PFSK-1 (cell line): ENCODE results near the gene ACTR2.

Source experiments
- FOXP2 ChIP-seq: optimal IDR thresholded peaks from 2 replicates; pipeline ENCODE3; 2011; ENCODE audit warnings: borderline replicate concordance, control low read depth, inconsistent platforms; ENCODE audit not compliant: insufficient read depth; ENCODE audit errors: extremely low read length, extremely low read depth
- POLR2AphosphoS5 ChIP-seq: IDR thresholded peaks from 2 replicates; pipeline ENCODE4 v1.6.1; 2012; ENCODE audit warnings: low read depth, mild to moderate bottlenecking, control low read depth, low read length, moderate library complexity
- REST ChIP-seq, 2 experiments: IDR thresholded peaks; 2 replicates each; pipeline versions ENCODE4 v1.6.1 to v1.8.0; 2011 to 2012; ENCODE audit warnings: low read depth in 2 of 2, low read length in 2 of 2, control low read depth in 1 of 2, inconsistent platforms in 1 of 2, mild to moderate bottlenecking in 1 of 2, moderate library complexity in 1 of 2; ENCODE audit not compliant: insufficient read depth in 1 of 2
- SIN3A ChIP-seq: IDR thresholded peaks from 2 replicates; pipeline ENCODE4 v1.6.1; 2012; ENCODE audit warnings: mild to moderate bottlenecking, low read length, moderate library complexity, borderline replicate concordance; ENCODE audit not compliant: insufficient read depth
- TAF1 ChIP-seq: IDR thresholded peaks from 2 replicates; pipeline ENCODE4 v1.6.1; 2012; ENCODE audit warnings: low read length, control low read depth, borderline replicate concordance; ENCODE audit not compliant: insufficient read depth

- TF ChIP-seq REST (IDR thresholded peaks at IDR 0.05; ENCODE audit: insufficient read depth in 1 of 2, low read depth in 2 of 2, low read length in 2 of 2) (no peak), POLR2AphosphoS5 (no peak), FOXP2 (no peak), TAF1 (no peak), SIN3A (no peak)
Measured at GRCh38 chr2:65314801-65315441, 87.3 kb downstream of the ACTR2 start.
